K562 (cell line): Measurements from ENCODE around the gene EFEMP2. TPM values are rescaled to one million over a fixed set of nuclear protein-coding genes. Genes with fewer than 3 reads are reported as not detected.

Experiments used
- DNMT1 ChIP-seq: fragments of 450-650 bp; IDR thresholded peaks from 2 replicates; pipeline ENCODE4 v1.6.1; 2016; ENCODE audit warnings: antibody characterized with exemption, mild to moderate bottlenecking
- EP400 ChIP-seq: fragments of 450-650 bp; IDR thresholded peaks from 2 replicates; pipeline ENCODE4 v1.6.1; 2017; ENCODE audit warnings: antibody characterized with exemption, mild to moderate bottlenecking, moderate library complexity
- GATA2 ChIP-seq: sonication (generic); formaldehyde crosslinking; IDR thresholded peaks from 2 replicates; pipeline ENCODE4 v1.4.0; 2020; ENCODE audit warnings: mild to moderate bottlenecking, missing genetic modification reagents
- HDAC8 ChIP-seq: fragments of 450-650 bp; IDR thresholded peaks from 2 replicates; pipeline ENCODE4 v1.6.1; 2016; ENCODE audit warnings: mild to moderate bottlenecking, missing genetic modification characterization, moderate library complexity, missing compliant biosample characterization
- HNRNPK ChIP-seq: fragments of 200-400 bp; formaldehyde crosslinking; IDR thresholded peaks from one replicate; pipeline ENCODE4 v1.6.1; 2018; ENCODE audit warnings: mild to moderate bottlenecking, low read depth, low read length; ENCODE audit not compliant: poor library complexity, severe bottlenecking
- KAT7 ChIP-seq: sonication (generic); formaldehyde crosslinking; IDR thresholded peaks from 2 replicates; pipeline ENCODE4 v1.8.0; 2022; ENCODE audit warnings: missing genetic modification reagents, mild to moderate bottlenecking, borderline replicate concordance
- LEF1 ChIP-seq: fragments of 450-650 bp; IDR thresholded peaks from 2 replicates; pipeline ENCODE4 v1.6.1; 2016; ENCODE audit warnings: mild to moderate bottlenecking
- MTF1 ChIP-seq: fragments of 250-450 bp; sonication (Bioruptor Pico); IDR thresholded peaks from 2 replicates; pipeline ENCODE4 v1.9.0; 2021; ENCODE audit warnings: moderate library complexity, mild to moderate bottlenecking, inconsistent platforms, borderline replicate concordance
- PRPF4 ChIP-seq: fragments of 200-400 bp; formaldehyde crosslinking; IDR thresholded peaks from one replicate; pipeline ENCODE4 v1.6.1; 2017; ENCODE audit warnings: low read length, low read depth, mild to moderate bottlenecking; ENCODE audit not compliant: insufficient read depth, poor library complexity, severe bottlenecking
- TBP ChIP-seq: optimal IDR thresholded peaks from 2 replicates; pipeline ENCODE3; 2011; ENCODE audit warnings: low read depth, low read length, improper control_type of control experiment
- ZBTB43 ChIP-seq: sonication (generic); formaldehyde crosslinking; IDR thresholded peaks from 2 replicates; pipeline ENCODE4 v1.8.0; 2023; ENCODE audit warnings: mild to moderate bottlenecking, missing genetic modification reagents
- ZBTB7A ChIP-seq: IDR thresholded peaks from 2 replicates; pipeline ENCODE4 v1.6.1; 2011; ENCODE audit warnings: low read depth, mild to moderate bottlenecking, low read length, moderate library complexity, borderline replicate concordance; ENCODE audit not compliant: control insufficient read depth
- ZFPM2 ChIP-seq: fragments of 250-450 bp; sonication (Bioruptor Pico); IDR thresholded peaks from 2 replicates; pipeline ENCODE4 v1.5.1; 2022; ENCODE audit warnings: mild to moderate bottlenecking
- ZNF124 ChIP-seq: sonication (generic); formaldehyde crosslinking; IDR thresholded peaks from 2 replicates; pipeline ENCODE4 v1.8.1; 2022; ENCODE audit warnings: missing genetic modification reagents
- ZNF318 ChIP-seq, 2 experiments: fragments of 450-650 bp; IDR thresholded peaks; 2 replicates each; pipeline ENCODE4 v1.6.1; 2016; ENCODE audit warnings: mild to moderate bottlenecking in 2 of 2, borderline replicate concordance in 1 of 2, low read depth in 1 of 2, moderate library complexity in 1 of 2
- polyA plus RNA-seq, 8 experiments: library from polyadenylated mRNA; depleted of rRNA in 4 of 8; stranded (reverse) in 5 of 8; unstranded in 3 of 8; fragments of >200 nt; fragmentation: Nextera tagmentation in 2 of 8; fragmentation: Illumina TruSeq in 1 of 8; extraction: Ambion mirVana in 2 of 8; extraction: Trizol in 1 of 8; gene quantifications; 2 replicates each; pipeline versions ENCODE4 v1.2.1 to v1.2.3, GENCODE V29; 2011 to 2014; ENCODE audit warnings: inconsistent platforms in 1 of 8, missing spikeins in 1 of 8
- total RNA-seq, 7 experiments: library from RNA; depleted of rRNA in 6 of 7; stranded (reverse); fragments of >200 nt in 6 of 7; fragmentation: Illumina TruSeq in 2 of 7; extraction: Trizol in 2 of 7; gene quantifications; 2 replicates each; pipeline versions ENCODE4 v1.2.1 to v1.2.3, GENCODE V29; 2011 to 2021; ENCODE audit warnings: low replicate concordance in 1 of 7
- TF ChIP-seq, protein P1 (sequence below): fragments of 450-650 bp; formaldehyde crosslinking; IDR thresholded peaks from 2 replicates; pipeline ENCODE4 v1.4.0; 2020; ENCODE audit warnings: mild to moderate bottlenecking, moderate library complexity

EFEMP2 gene
- total and polyA plus RNA-seq, 9 of the 15 experiments (the other 6 are each of a cell fraction or from before 2014, with no cell fraction given), result 0.07 to 2.9 (median 0.69) TPM; not detected in 1

- TF ChIP-seq ZNF318 (IDR thresholded peaks at IDR 0.05; ENCODE audit: borderline replicate concordance in 1 of 2, low read depth in 1 of 2), result no peak
- no peak for TF ChIP-seq KAT7 (CRISPR knock-in tag)
- no peak for TF ChIP-seq ZFPM2
- no peak for TF ChIP-seq DNMT1
- peak; percentile 57; the same call in 1 of the 2 replicates for TF ChIP-seq EP400
- no peak for TF ChIP-seq PRPF4
- peak; percentile 68; the same call in 1 of the 2 replicates for TF ChIP-seq ZBTB7A
- TF ChIP-seq GATA2, result no peak
- TF ChIP-seq, protein P1, sequence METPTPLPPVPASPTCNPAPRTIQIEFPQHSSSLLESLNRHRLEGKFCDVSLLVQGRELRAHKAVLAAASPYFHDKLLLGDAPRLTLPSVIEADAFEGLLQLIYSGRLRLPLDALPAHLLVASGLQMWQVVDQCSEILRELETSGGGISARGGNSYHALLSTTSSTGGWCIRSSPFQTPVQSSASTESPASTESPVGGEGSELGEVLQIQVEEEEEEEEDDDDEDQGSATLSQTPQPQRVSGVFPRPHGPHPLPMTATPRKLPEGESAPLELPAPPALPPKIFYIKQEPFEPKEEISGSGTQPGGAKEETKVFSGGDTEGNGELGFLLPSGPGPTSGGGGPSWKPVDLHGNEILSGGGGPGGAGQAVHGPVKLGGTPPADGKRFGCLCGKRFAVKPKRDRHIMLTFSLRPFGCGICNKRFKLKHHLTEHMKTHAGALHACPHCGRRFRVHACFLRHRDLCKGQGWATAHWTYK (CRISPR knock-in tag), result peak; percentile 77; the same call in 1 of the 2 replicates
- 0 out of 2 replicates have a peak, but pooled peaks have one; percentile 43 for TF ChIP-seq HDAC8
- no peak for TF ChIP-seq ZBTB43 (CRISPR knock-in tag)
- TF ChIP-seq TBP, result no peak
- no peak for TF ChIP-seq MTF1 (CRISPR knock-in tag)
- no peak for TF ChIP-seq ZNF124 (CRISPR knock-in tag)
- TF ChIP-seq HNRNPK, result peak; percentile 19
- no peak for TF ChIP-seq LEF1
Observed at GRCh38 chr11:65890324-65891218, 18.0 kb upstream of the EFEMP2 start, which contains the start of gene CCDC85B (continued).
